ENCODE results near the gene S100B. TPM values are rescaled to one million over a fixed set of nuclear protein-coding genes. Genes with fewer than 3 reads are reported as not detected.

The S100B gene
- total and polyA plus RNA-seq, 2 donors (not counting 1 experiment from before 2014, with no cell fraction given): 0.24 TPM; not detected in 1

GRCh38 chr21:46641656-46642055 lies 36.8 kb upstream of the S100B start:
- Histone ChIP-seq H3K4me3 (ENCODE audit: control extremely low read depth in 1 of 5, extremely low read depth in 1 of 5, insufficient read depth in 1 of 5, low read depth in 2 of 5, low read length in 4 of 5) (no peak overlapping the region), H3K36me3 (replicated peaks in 1 of 2; ENCODE audit: control extremely low read depth in 1 of 2, control insufficient read depth in 1 of 2, extremely low read depth in 1 of 2, insufficient read depth in 2 of 2, low read length in 1 of 2) (peaks cover 0 to 47% of the 10 kb centered on the region in 2 experiments), H3K27me3 (replicated peaks in 1 of 4; ENCODE audit: control extremely low read depth in 1 of 4, control insufficient read depth in 3 of 4, insufficient read depth in 4 of 4, low read length in 3 of 4) (no peaks in the 10 kb centered on the region), H4K20me1 (ENCODE audit: control insufficient read depth, insufficient read depth, low read length, poor library complexity, severe bottlenecking) (peaks cover 17% of the 10 kb centered on the region), H3K9ac (ENCODE audit: low read length) (no peak overlapping the region), H3K27ac (ENCODE audit: low read length in 2 of 2) (no peak overlapping the region), H3K9me3 (ENCODE audit: control extremely low read depth in 1 of 3, control insufficient read depth in 2 of 3, insufficient read depth in 1 of 3, low read length in 2 of 3) (no peaks in the 10 kb centered on the region), H2AFZ (ENCODE audit: insufficient read depth, low read depth, low read length, poor library complexity, severe bottlenecking) (no peak overlapping the region), H3K4me1 (ENCODE audit: control insufficient read depth in 2 of 2, insufficient read depth in 2 of 2, low read length in 2 of 2) (peaks cover 9 to 23% of the 10 kb centered on the region in 2 donors), H3K79me2 (ENCODE audit: control insufficient read depth, insufficient read depth, low read length) (peaks cover 38% of the 10 kb centered on the region), H3K4me2 (replicated peaks; ENCODE audit: low read depth, low read length, poor library complexity, severe bottlenecking) (no peak overlapping the region)
- no peak for DNase-seq
- intact Hi-C loops (cut with micrococcal nuclease): no loop called here
- TF ChIP-seq EZH2 (IDR thresholded peaks at IDR 0.05; ENCODE audit: borderline replicate concordance, insufficient read depth, low read depth, low read length, poor library complexity, severe bottlenecking) (no peak), CTCF (IDR thresholded peaks at IDR 0.05) (no peak)
- Mint-ChIP-seq H3K27me3 (no peaks in the 10 kb centered on the region), H3K9me3 (ENCODE audit: insufficient read depth) (no peaks in the 10 kb centered on the region), H3K27ac (no peak overlapping the region), H3K4me3 (no peak overlapping the region), H3K4me1 (peaks cover 33% of the 10 kb centered on the region)
- ChIA-PET POLR2A (no interaction called here), CTCF (no interaction called here)
- no peak for ATAC-seq (ENCODE audit: low read depth)
- WGBS (ENCODE audit: insufficient coverage): 97% methylated on average over 3 of the region's 8 CpGs

GRCh38 chr21:46639489-46640386 lies 34.9 kb upstream of the S100B start:
- H3K9ac ChIP-seq (ENCODE audit: low read length): no peak overlapping the region
- H3K4me2 ChIP-seq (replicated peaks; ENCODE audit: low read depth, low read length, poor library complexity, severe bottlenecking): no peak overlapping the region
- Mint-ChIP-seq H3K27me3 (no peaks in the 10 kb centered on the region), H3K4me3 (peak overlapping the region; percentile 1), H3K9me3 (ENCODE audit: insufficient read depth) (no peaks in the 10 kb centered on the region), H3K27ac (no peak overlapping the region), H3K4me1 (peaks cover 43% of the 10 kb centered on the region)
- ATAC-seq (ENCODE audit: low read depth): no peak
- H3K79me2 ChIP-seq (ENCODE audit: control insufficient read depth, insufficient read depth, low read length): peaks cover 48% of the 10 kb centered on the region
- H3K27ac ChIP-seq (ENCODE audit: low read length in 2 of 2): no peak overlapping the region
- peaks cover 0 to 34% of the 10 kb centered on the region in 2 experiments for H3K36me3 ChIP-seq (replicated peaks in 1 of 2; ENCODE audit: control extremely low read depth in 1 of 2, control insufficient read depth in 1 of 2, extremely low read depth in 1 of 2, insufficient read depth in 2 of 2, low read length in 1 of 2)
- intact Hi-C loops (cut with micrococcal nuclease): no loop called here
- POLR2A ChIA-PET: no interaction called here
- no peaks in the 10 kb centered on the region for H3K27me3 ChIP-seq (replicated peaks in 1 of 4; ENCODE audit: control extremely low read depth in 1 of 4, control insufficient read depth in 3 of 4, insufficient read depth in 4 of 4, low read length in 3 of 4)
- DNase-seq: no peak
- CTCF ChIA-PET: interaction anchor here (0.7 to 0.9 kb wide), 4 partner anchors 22 to 774 kb away, joined by 3 to 4 read pairs (median 3); no protein-coding TSS in a partner anchor
- H3K4me1 ChIP-seq (ENCODE audit: control insufficient read depth in 2 of 2, insufficient read depth in 2 of 2, low read length in 2 of 2): peaks cover 18 to 33% of the 10 kb centered on the region in 2 donors
- TF ChIP-seq EZH2 (IDR thresholded peaks at IDR 0.05; ENCODE audit: borderline replicate concordance, insufficient read depth, low read depth, low read length, poor library complexity, severe bottlenecking) (no peak), CTCF (IDR thresholded peaks at IDR 0.05) (peak; percentile 31)
- H4K20me1 ChIP-seq (ENCODE audit: control insufficient read depth, insufficient read depth, low read length, poor library complexity, severe bottlenecking): peaks cover 21% of the 10 kb centered on the region
- no peaks in the 10 kb centered on the region for H3K9me3 ChIP-seq (ENCODE audit: control extremely low read depth in 1 of 3, control insufficient read depth in 2 of 3, insufficient read depth in 1 of 3, low read length in 2 of 3)
- WGBS (ENCODE audit: insufficient coverage): no CpG with 5 or more reads among the region's 8 CpGs
- no peak overlapping the region for H3K4me3 ChIP-seq (ENCODE audit: control extremely low read depth in 1 of 5, extremely low read depth in 1 of 5, insufficient read depth in 1 of 5, low read depth in 2 of 5, low read length in 4 of 5)
- H2AFZ ChIP-seq (ENCODE audit: insufficient read depth, low read depth, low read length, poor library complexity, severe bottlenecking): no peak overlapping the region

Data from B cell (primary cell).